ENCODE data around the gene ARSG. TPM values are rescaled to one million over a fixed set of nuclear protein-coding genes. Genes with fewer than 3 reads are reported as not detected.

ARSG gene
- polyA plus RNA-seq, 1 donor from 2014 or later = 16.9 TPM

- no peaks in the 10 kb centered on the region for H3K79me2 ChIP-seq (replicated peaks; ENCODE audit: insufficient read depth, low read length)
- H3K27ac ChIP-seq (ENCODE audit: low read length) = no peak overlapping the region
- peaks cover 10% of the 10 kb centered on the region for H3K27me3 ChIP-seq (ENCODE audit: insufficient read depth, low read depth, low read length)
Observed at GRCh38 chr17:68461589-68461988, 170.3 kb downstream of the ARSG start.

GRCh38 chr17:68462381-68463210, 171.3 kb downstream of the ARSG start:
- Histone ChIP-seq H3K36me3 (ENCODE audit: insufficient read depth, low read length) (no peaks in the 10 kb centered on the region), H3K9me3 (ENCODE audit: low read length) (no peaks in the 10 kb centered on the region), H4K20me1 (ENCODE audit: insufficient read depth) (no peaks in the 10 kb centered on the region), H3K9me2 (ENCODE audit: insufficient read depth, low read length) (no peaks in the 10 kb centered on the region), H3F3A (ENCODE audit: insufficient read depth, low read length, poor library complexity, severe bottlenecking) (no peaks in the 10 kb centered on the region), H3K27me3 (ENCODE audit: insufficient read depth, low read depth, low read length) (peaks cover 6% of the 10 kb centered on the region), H3K4me3 (ENCODE audit: low read length) (no peak overlapping the region), H2AFZ (ENCODE audit: low read depth, low read length) (no peak overlapping the region), H3K9ac (ENCODE audit: low read length) (no peak overlapping the region), H3K79me2 (replicated peaks; ENCODE audit: insufficient read depth, low read length) (no peaks in the 10 kb centered on the region), H3K4me2 (ENCODE audit: low read length) (no peak overlapping the region), H3K27ac (ENCODE audit: low read length) (no peak overlapping the region)
- TF ChIP-seq POLR2AphosphoS5 (IDR thresholded peaks at IDR 0.05) = no peak
- no peak for TF ChIP-seq EZH2 (IDR thresholded peaks at IDR 0.05; ENCODE audit: borderline replicate concordance, insufficient read depth, low read length, poor library complexity, severe bottlenecking)
- no peak for TF ChIP-seq EP300 (conservative IDR thresholded peaks at IDR 0.05; ENCODE audit: poor library complexity, severe bottlenecking)
- peak; percentile 92 for TF ChIP-seq RAD21 (conservative IDR thresholded peaks at IDR 0.05)
- TF ChIP-seq SMC3 (conservative IDR thresholded peaks at IDR 0.05; ENCODE audit: poor library complexity) = peak; percentile 91
- TF ChIP-seq CTCF (IDR thresholded peaks at IDR 0.05; ENCODE audit: poor library complexity, severe bottlenecking) = peak; percentile 92
- peak; percentile 18 for TF ChIP-seq MXI1 (conservative IDR thresholded peaks at IDR 0.05; ENCODE audit: poor library complexity, severe bottlenecking)
- TF ChIP-seq REST (IDR thresholded peaks at IDR 0.05; ENCODE audit: borderline replicate concordance) = no peak

More at GRCh38 chr17:68461589-68461988, 170.3 kb downstream of the ARSG start:
- no peak overlapping the region for H2AFZ ChIP-seq (ENCODE audit: low read depth, low read length)
- no peaks in the 10 kb centered on the region for H3K9me2 ChIP-seq (ENCODE audit: insufficient read depth, low read length)
- no peaks in the 10 kb centered on the region for H3K9me3 ChIP-seq (ENCODE audit: low read length)
- H3K9ac ChIP-seq (ENCODE audit: low read length) = no peak overlapping the region
- H3F3A ChIP-seq (ENCODE audit: insufficient read depth, low read length, poor library complexity, severe bottlenecking) = no peaks in the 10 kb centered on the region
- H3K36me3 ChIP-seq (ENCODE audit: insufficient read depth, low read length) = no peaks in the 10 kb centered on the region
- H3K4me3 ChIP-seq (ENCODE audit: low read length) = no peak overlapping the region
- no peak overlapping the region for H3K4me2 ChIP-seq (ENCODE audit: low read length)
- TF ChIP-seq SMC3 (conservative IDR thresholded peaks at IDR 0.05; ENCODE audit: poor library complexity) (no peak), REST (IDR thresholded peaks at IDR 0.05; ENCODE audit: borderline replicate concordance) (no peak)
- H4K20me1 ChIP-seq (ENCODE audit: insufficient read depth) = no peaks in the 10 kb centered on the region
